Measurements from ENCODE around the gene TOMM20L. TPM values are rescaled to one million over a fixed set of nuclear protein-coding genes. Genes with fewer than 3 reads are reported as not detected.
A peak's percentile ranks its signal among the peaks of the same experiment; 100 is the strongest.

Gene TOMM20L
- total and polyA plus RNA-seq, 8 donors = 0.95 to 2.2 (median 1.6) TPM; not detected in 2

GRCh38 chr14:58362798-58363412 lies 32.8 kb upstream of the TOMM20L start:
- no peak overlapping the region for H3K4me3 ChIP-seq
- H3K4me1 ChIP-seq = peaks cover 0 to 4% of the 10 kb centered on the region in 2 donors
- no peaks in the 10 kb centered on the region for H3K27me3 ChIP-seq
- peak; percentile 78 for ATAC-seq
- intact Hi-C loops (cut with DNase I) = no loop called here
- H3K27ac ChIP-seq = no peak overlapping the region
- DNase-seq = peak in 1 of 4 donors; percentile 29
- H3K36me3 ChIP-seq = peaks cover 0 to 78% of the 10 kb centered on the region in 2 donors
- TF ChIP-seq CTCF (IDR thresholded peaks at IDR 0.05) = no peak
- H3K9me3 ChIP-seq = no peaks in the 10 kb centered on the region

- peaks cover 0 to 87% of the 10 kb centered on the region in 2 donors for H3K36me3 ChIP-seq
Observed at GRCh38 chr14:58364316-58364715, 31.4 kb upstream of the TOMM20L start.

GRCh38 chr14:58367296-58367695 lies 28.4 kb upstream of the TOMM20L start:
- H3K36me3 ChIP-seq = peaks cover 0 to 87% of the 10 kb centered on the region in 2 donors

More at GRCh38 chr14:58364316-58364715, 31.4 kb upstream of the TOMM20L start:
- intact Hi-C loops (cut with DNase I) = no loop called here
- ATAC-seq = no peak
- Histone ChIP-seq H3K27me3 (no peaks in the 10 kb centered on the region), H3K4me3 (no peak overlapping the region), H3K4me1 (peaks cover 0 to 4% of the 10 kb centered on the region in 2 donors), H3K9me3 (no peaks in the 10 kb centered on the region), H3K27ac (no peak overlapping the region)
- no peak for DNase-seq
- TF ChIP-seq CTCF (IDR thresholded peaks at IDR 0.05) = no peak

GRCh38 chr14:58368956-58369355 lies 26.8 kb upstream of the TOMM20L start:
- Histone ChIP-seq H3K27me3 (no peaks in the 10 kb centered on the region), H3K9me3 (no peaks in the 10 kb centered on the region), H3K4me3 (no peak overlapping the region), H3K27ac (no peak overlapping the region), H3K36me3 (peaks cover 0 to 95% of the 10 kb centered on the region in 2 donors), H3K4me1 (no peaks in the 10 kb centered on the region)
- no peak for TF ChIP-seq CTCF (IDR thresholded peaks at IDR 0.05)
- intact Hi-C loops (cut with DNase I) = no loop called here
- ATAC-seq (no peak), DNase-seq (no peak)

More at GRCh38 chr14:58367296-58367695, 28.4 kb upstream of the TOMM20L start:
- peaks cover 0 to 4% of the 10 kb centered on the region in 2 donors for H3K4me1 ChIP-seq
- ATAC-seq (no peak), DNase-seq (peak in 1 of 4 donors; percentile 1)
- H3K27me3 ChIP-seq = no peaks in the 10 kb centered on the region
- intact Hi-C loops (cut with DNase I) = no loop called here
- no peak for TF ChIP-seq CTCF (IDR thresholded peaks at IDR 0.05)
- no peak overlapping the region for H3K4me3 ChIP-seq
- no peaks in the 10 kb centered on the region for H3K9me3 ChIP-seq
- H3K27ac ChIP-seq = no peak overlapping the region

GRCh38 chr14:58376791-58377190 lies 18.9 kb upstream of the TOMM20L start:
- intact Hi-C loops (cut with DNase I) = no loop called here
- H3K36me3 ChIP-seq = peaks cover 0 to 59% of the 10 kb centered on the region in 2 donors
- H3K9me3 ChIP-seq = no peaks in the 10 kb centered on the region
- no peak for TF ChIP-seq CTCF (IDR thresholded peaks at IDR 0.05)
- H3K4me1 ChIP-seq = no peaks in the 10 kb centered on the region
- H3K4me3 ChIP-seq = no peak overlapping the region
- H3K27ac ChIP-seq = no peak overlapping the region
- H3K27me3 ChIP-seq = no peaks in the 10 kb centered on the region
- DNase-seq (no peak), ATAC-seq (no peak)
